ENCODE results near the gene SCD5.

- no peak for TF ChIP-seq CTCF (IDR thresholded peaks at IDR 0.05; ENCODE audit: extremely low read depth in 1 of 2, insufficient read depth in 1 of 2, low read depth in 1 of 2, low read length in 2 of 2)
- TF ChIP-seq, protein P1, sequence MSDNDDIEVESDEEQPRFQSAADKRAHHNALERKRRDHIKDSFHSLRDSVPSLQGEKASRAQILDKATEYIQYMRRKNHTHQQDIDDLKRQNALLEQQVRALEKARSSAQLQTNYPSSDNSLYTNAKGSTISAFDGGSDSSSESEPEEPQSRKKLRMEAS (IDR thresholded peaks at IDR 0.05; ENCODE audit: insufficient read depth, insufficient read length): no peak
- no peak for TF ChIP-seq POLR2AphosphoS5 (IDR thresholded peaks at IDR 0.05; ENCODE audit: insufficient read depth, low read depth, low read length)
- TF ChIP-seq POLR2A (IDR thresholded peaks at IDR 0.05; ENCODE audit: low read depth, low read length): no peak
- no peak for TF ChIP-seq EZH2 (IDR thresholded peaks at IDR 0.05; ENCODE audit: borderline replicate concordance, low read depth, low read length, severe bottlenecking)
- no peak for TF ChIP-seq JUN (IDR thresholded peaks at IDR 0.05; ENCODE audit: borderline replicate concordance, insufficient read depth, insufficient read length, low read depth)
Measured at GRCh38 chr4:82792912-82793649, 5.5 kb downstream of the SCD5 start.

Measured in endothelial cell of umbilical vein (primary cell).